Right atrium auricular region (tissue), 2 donors: ENCODE measurements around the gene RNF214. TPM values are rescaled to one million over a fixed set of nuclear protein-coding genes. Genes with fewer than 3 reads are reported as not detected.

ENCODE experiments used
- DNase-seq: peaks from one replicate; pipeline ENCODE4 v3.0.0-alpha.2; 2019; ENCODE audit warnings: low spot score
- H3K27ac ChIP-seq, 2 donors: fragments of 200-600 bp; sonication (generic); 1 replicate in 1 of 2; 2 replicates in 1 of 2; pipeline ENCODE4 v1.5.1; 2016 to 2019
- H3K27me3 ChIP-seq, 2 donors: fragments of 200-600 bp; sonication (generic); one replicate each; pipeline versions ENCODE4 v1.5.1 to v1.6.0; 2017 to 2019
- H3K36me3 ChIP-seq: fragments of 200-600 bp; sonication (generic); one replicate; pipeline ENCODE4 v1.5.1; 2016
- H3K4me1 ChIP-seq, 2 donors: fragments of 200-600 bp; sonication (generic); one replicate each; pipeline versions ENCODE4 v1.5.1 to v1.6.0; 2017 to 2019
- H3K4me3 ChIP-seq, 2 donors: fragments of 200-600 bp; sonication (generic); 1 replicate in 1 of 2; 2 replicates in 1 of 2; pipeline ENCODE4 v1.5.1; 2017 to 2019; ENCODE audit warnings: mild to moderate bottlenecking in 1 of 2, moderate library complexity in 1 of 2
- H3K9me3 ChIP-seq, 2 donors: fragments of 200-600 bp; sonication (generic); one replicate each; pipeline ENCODE4 v1.5.1; 2019
- total RNA-seq, 2 donors: library from RNA; depleted of rRNA; stranded (reverse); fragments of >200 nt; gene quantifications; one replicate each; pipeline ENCODE4 v1.1.0, GENCODE V29; 2016
- TF ChIP-seq, protein P1 (sequence below), 2 donors: fragments of 200-600 bp; sonication (generic); IDR thresholded peaks; one replicate each; pipeline ENCODE4 v1.5.1; 2019; ENCODE audit warnings: antibody characterized with exemption in 2 of 2

Gene RNF214
- total RNA-seq, 2 donors from 2014 or later = 11.0 to 11.5 TPM

DNA sequence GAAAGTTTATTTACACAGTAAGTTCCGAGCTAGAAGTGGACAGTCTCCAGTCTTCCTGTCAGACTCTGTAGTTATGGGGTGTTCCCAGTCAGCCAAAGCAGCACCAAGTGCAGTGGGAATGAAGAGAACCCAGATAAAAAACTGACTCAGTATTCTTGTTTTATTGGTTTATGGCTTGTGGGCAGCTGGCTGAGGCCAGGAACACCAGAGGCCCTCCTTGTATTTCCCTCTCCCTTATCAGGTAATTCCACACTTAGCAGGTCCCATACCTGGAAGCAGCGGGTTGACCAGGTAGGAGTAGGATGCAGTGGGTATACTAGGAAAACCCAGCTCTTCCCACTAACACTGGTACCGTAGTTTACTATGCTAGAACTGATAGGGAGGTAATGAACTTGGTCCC is 55.2 kb downstream of the RNF214 start:
- TF ChIP-seq, protein P1, sequence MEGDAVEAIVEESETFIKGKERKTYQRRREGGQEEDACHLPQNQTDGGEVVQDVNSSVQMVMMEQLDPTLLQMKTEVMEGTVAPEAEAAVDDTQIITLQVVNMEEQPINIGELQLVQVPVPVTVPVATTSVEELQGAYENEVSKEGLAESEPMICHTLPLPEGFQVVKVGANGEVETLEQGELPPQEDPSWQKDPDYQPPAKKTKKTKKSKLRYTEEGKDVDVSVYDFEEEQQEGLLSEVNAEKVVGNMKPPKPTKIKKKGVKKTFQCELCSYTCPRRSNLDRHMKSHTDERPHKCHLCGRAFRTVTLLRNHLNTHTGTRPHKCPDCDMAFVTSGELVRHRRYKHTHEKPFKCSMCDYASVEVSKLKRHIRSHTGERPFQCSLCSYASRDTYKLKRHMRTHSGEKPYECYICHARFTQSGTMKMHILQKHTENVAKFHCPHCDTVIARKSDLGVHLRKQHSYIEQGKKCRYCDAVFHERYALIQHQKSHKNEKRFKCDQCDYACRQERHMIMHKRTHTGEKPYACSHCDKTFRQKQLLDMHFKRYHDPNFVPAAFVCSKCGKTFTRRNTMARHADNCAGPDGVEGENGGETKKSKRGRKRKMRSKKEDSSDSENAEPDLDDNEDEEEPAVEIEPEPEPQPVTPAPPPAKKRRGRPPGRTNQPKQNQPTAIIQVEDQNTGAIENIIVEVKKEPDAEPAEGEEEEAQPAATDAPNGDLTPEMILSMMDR (IDR thresholded peaks at IDR 0.05) = no peak
- no peak for DNase-seq
- no peaks in the 10 kb centered on the region for H3K4me1 ChIP-seq
- H3K27ac ChIP-seq = no peak overlapping the region
- peaks cover 71% of the 10 kb centered on the region for H3K36me3 ChIP-seq
- no peak overlapping the region for H3K4me3 ChIP-seq
- no peaks in the 10 kb centered on the region for H3K9me3 ChIP-seq
- no peaks in the 10 kb centered on the region for H3K27me3 ChIP-seq

DNA sequence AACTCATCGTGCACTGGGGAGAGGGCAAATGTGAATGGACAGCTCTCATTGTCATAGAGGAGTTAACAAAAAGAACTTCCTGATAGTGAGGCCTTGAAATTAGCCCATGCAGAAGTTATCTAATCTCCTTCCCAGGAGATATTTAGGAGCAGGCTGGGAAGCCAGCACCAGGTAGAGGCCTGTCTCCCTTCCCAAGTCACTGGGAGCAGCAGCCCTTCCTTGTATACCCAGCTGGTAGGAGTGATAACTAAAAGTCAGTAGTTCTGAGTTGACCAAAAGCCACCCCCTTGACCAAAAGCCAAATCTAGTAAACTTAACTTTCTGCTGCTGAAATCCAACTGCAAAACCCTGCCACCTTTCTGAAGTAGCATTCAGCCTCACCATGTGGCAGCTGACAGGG is 57.3 kb downstream of the RNF214 start:
- no peak for DNase-seq
- TF ChIP-seq, protein P1 (IDR thresholded peaks at IDR 0.05) = no peak
- Histone ChIP-seq H3K27ac (no peak overlapping the region), H3K36me3 (peaks cover 63% of the 10 kb centered on the region), H3K4me3 (no peak overlapping the region), H3K27me3 (no peaks in the 10 kb centered on the region), H3K4me1 (no peaks in the 10 kb centered on the region), H3K9me3 (no peaks in the 10 kb centered on the region)

DNA sequence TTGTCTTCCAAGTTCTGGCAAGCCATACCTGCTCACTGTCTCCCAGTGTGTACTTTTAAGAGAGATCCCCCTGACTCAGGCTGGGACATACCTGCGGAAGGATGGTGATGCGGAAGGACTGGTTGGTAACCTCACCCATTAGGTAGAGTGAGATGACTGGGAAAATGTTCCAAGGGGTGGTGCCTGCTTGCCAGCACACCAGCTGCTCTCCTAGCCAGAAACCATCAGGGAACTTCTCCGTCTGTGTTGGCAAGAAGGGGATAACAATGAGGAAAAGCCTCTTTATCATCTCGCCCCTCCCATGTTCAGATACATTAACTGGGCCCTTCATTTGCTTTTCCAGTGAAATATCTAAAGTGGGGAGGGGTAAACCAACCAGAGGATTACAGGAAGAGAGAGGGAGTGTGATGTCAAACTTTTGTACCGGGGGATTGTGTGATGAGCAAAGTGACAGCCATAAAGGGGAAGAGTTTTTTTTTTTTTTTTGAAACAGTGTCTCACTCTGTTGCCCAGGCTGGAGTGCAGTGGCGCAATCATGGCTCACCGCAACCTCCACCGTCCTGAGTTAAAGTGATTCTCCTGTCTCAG is 58.4 kb downstream of the RNF214 start, which contains the start of gene BACE1-AS:
TSS of gene BACE1-AS (plus strand) at position 538 of the 588 bp plus-strand sequence.
- TF ChIP-seq, protein P1 (IDR thresholded peaks at IDR 0.05) = no peak
- Histone ChIP-seq H3K36me3 (peaks cover 52% of the 10 kb centered on the region), H3K4me3 (no peak within 1 kb of the TSS), H3K4me1 (no peaks in the 10 kb centered on the region), H3K9me3 (no peaks in the 10 kb centered on the region), H3K27me3 (no peaks in the 10 kb centered on the region), H3K27ac (no peak within 1 kb of the TSS)
- DNase-seq = no peak

DNA sequence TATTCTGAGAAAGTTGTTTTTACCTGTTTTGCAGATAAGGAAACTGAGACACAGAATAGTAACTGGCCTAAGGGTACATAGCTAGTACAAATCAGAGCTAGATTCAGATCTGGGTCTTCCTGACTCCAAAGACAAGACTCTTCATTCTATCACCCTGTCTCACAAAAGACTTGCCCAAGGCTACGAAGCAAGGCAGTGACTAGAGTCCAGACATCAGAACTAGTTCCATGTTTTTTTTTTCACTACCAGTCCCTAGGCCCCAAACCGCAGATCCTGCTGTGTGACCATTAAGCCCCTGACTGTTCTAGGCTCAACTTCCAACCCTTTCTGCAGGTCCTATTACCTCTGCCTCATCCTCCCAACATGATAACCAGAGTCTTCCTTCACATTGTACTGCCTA is 60.1 kb downstream of the RNF214 start:
- Histone ChIP-seq H3K27ac (no peak overlapping the region), H3K36me3 (peaks cover 44% of the 10 kb centered on the region), H3K4me1 (no peaks in the 10 kb centered on the region), H3K4me3 (no peak overlapping the region), H3K27me3 (no peaks in the 10 kb centered on the region), H3K9me3 (no peaks in the 10 kb centered on the region)
- TF ChIP-seq, protein P1 (IDR thresholded peaks at IDR 0.05) = no peak
- DNase-seq = no peak

DNA sequence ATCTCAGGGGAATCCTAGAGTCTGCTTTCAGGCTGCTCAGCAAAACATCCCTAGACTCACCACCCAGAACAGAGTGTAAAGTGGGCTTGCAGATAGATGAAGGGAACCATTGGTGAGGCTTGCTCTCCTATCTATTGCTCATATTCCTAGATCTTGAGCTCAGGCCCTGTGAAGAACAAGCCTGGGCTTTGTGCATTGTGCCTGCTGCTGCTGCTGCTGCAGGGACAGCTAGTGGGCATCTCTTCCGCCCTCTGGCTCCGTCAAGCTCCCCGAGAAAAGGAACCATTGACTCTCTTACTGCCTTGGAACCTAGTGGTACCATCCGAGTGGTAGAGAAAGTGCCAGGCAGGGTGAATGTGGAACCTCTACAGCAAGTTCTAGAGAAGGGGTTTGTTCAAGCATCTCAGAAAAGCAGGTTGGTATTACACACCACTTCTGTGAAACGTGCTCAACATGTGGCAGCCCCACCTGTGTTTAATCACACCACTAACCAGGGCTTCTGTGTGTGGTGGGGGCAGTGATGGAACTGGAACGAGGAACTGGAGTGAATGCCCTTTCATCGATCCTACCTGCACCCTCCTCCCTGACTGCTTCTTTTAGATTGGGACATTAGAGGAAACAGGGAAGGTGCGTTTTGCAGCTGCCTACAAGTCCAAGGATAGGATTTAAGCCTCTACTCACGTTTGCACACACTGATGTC is 63.1 kb downstream of the RNF214 start:
- peaks cover 30% of the 10 kb centered on the region for H3K36me3 ChIP-seq
- H3K27ac ChIP-seq = no peak overlapping the region
- no peak overlapping the region for H3K4me3 ChIP-seq
- no peaks in the 10 kb centered on the region for H3K27me3 ChIP-seq
- DNase-seq = no peak
- TF ChIP-seq, protein P1 (IDR thresholded peaks at IDR 0.05) = no peak
- H3K9me3 ChIP-seq = no peaks in the 10 kb centered on the region
- H3K4me1 ChIP-seq = peaks cover 0 to 14% of the 10 kb centered on the region in 2 donors
